MM.1S (cell line): ENCODE measurements around the gene ANKS6.

Source experiments
- EZH2 ChIP-seq: fragments of 300-600 bp; sonication (generic); optimal IDR thresholded peaks from 2 replicates; pipeline ENCODE3; 2017; ENCODE audit warnings: low read depth, mild to moderate bottlenecking, antibody characterized with exemption, low read length, mixed read lengths
- EZH2phosphoT487 ChIP-seq: fragments of 300-600 bp; sonication (generic); IDR thresholded peaks from 2 replicates; pipeline ENCODE4 v1.6.1; 2018; ENCODE audit warnings: antibody characterized with exemption, low read length

- no peak for TF ChIP-seq EZH2phosphoT487
- no peak for TF ChIP-seq EZH2
Measured at GRCh38 chr9:98784831-98785806, 11.2 kb downstream of the ANKS6 start.
